GM18909 (cell line): ENCODE data around the gene ZNF805.
A peak's percentile ranks its signal among the peaks of the same experiment; 100 is the strongest.
"Not testable (repeated sequence)": the region's sequence is repeated elsewhere in the genome, so short reads cannot be mapped to it uniquely, and the experiment has no call there.

Experiments
- ATAC-seq: cut with Tn5 transposase; IDR thresholded peaks from one replicate; pipeline ENCODE4 v1.9.1; 2021; ENCODE audit warnings: mild to moderate bottlenecking; ENCODE audit not compliant: unreplicated experiment, poor library complexity

Gene ZNF805

GRCh38 chr19:57263244-57263741, 22.9 kb downstream of the ZNF805 start:
- no peak for ATAC-seq

- no peak for ATAC-seq
Measured at GRCh38 chr19:57267291-57267690, 26.9 kb downstream of the ZNF805 start.

GRCh38 chr19:57269515-57270250, 29.3 kb downstream of the ZNF805 start:
- ATAC-seq, result no peak

GRCh38 chr19:57271280-57271679, 30.8 kb downstream of the ZNF805 start:
- no peak for ATAC-seq

GRCh38 chr19:57273014-57273413, 32.6 kb downstream of the ZNF805 start:
- no peak for ATAC-seq

GRCh38 chr19:57276430-57276829, 36.0 kb downstream of the ZNF805 start:
- no peak for ATAC-seq

- not testable (repeated sequence) for ATAC-seq
Measured at GRCh38 chr19:57278481-57278880, 38.0 kb downstream of the ZNF805 start.

GRCh38 chr19:57279418-57280164, 39.2 kb downstream of the ZNF805 start:
- peak; percentile 70 for ATAC-seq

- peak; percentile 88 for ATAC-seq
Measured at GRCh38 chr19:57280165-57280961, 39.9 kb downstream of the ZNF805 start, which contains the start of gene ZNF460. TSS of gene ZNF460 (plus strand) at chr19:57280485. CDS start at chr19:57280807, 322 bp downstream.

GRCh38 chr19:57280962-57281400, 40.5 kb downstream of the ZNF805 start:
- no peak for ATAC-seq

GRCh38 chr19:57282011-57282643, 41.7 kb downstream of the ZNF805 start:
- no peak for ATAC-seq

GRCh38 chr19:57288373-57288772, 47.9 kb downstream of the ZNF805 start:
- ATAC-seq, result no peak

GRCh38 chr19:57290970-57291369, 50.5 kb downstream of the ZNF805 start:
- ATAC-seq, result no peak

GRCh38 chr19:57292547-57292946, 52.1 kb downstream of the ZNF805 start:
- ATAC-seq, result no peak

GRCh38 chr19:57293719-57294118, 53.3 kb downstream of the ZNF805 start:
- no peak for ATAC-seq

- ATAC-seq, result no peak
Measured at GRCh38 chr19:57302020-57302465, 61.6 kb downstream of the ZNF805 start.

GRCh38 chr19:57302727-57303401, 62.4 kb downstream of the ZNF805 start:
- ATAC-seq, result no peak
